H1 (cell line): ENCODE data around the gene PTPN5.
"Not testable (repeated sequence)": the region's sequence is repeated elsewhere in the genome, so short reads cannot be mapped to it uniquely, and the experiment has no call there.

Experiments
- CHD1 ChIP-seq: IDR thresholded peaks from 2 replicates; pipeline ENCODE4 v1.6.1; 2012; ENCODE audit warnings: low read depth, low read length, improper control_type of control experiment
- CTCF ChIP-seq, 3 experiments: IDR thresholded peaks; 1 replicate in 2 of 3; 2 replicates in 1 of 3; pipeline versions ENCODE4 v1.5.1 to v1.6.1; 2011; ENCODE audit warnings: low read length in 3 of 3, mild to moderate bottlenecking in 3 of 3, inconsistent platforms in 2 of 3, low read depth in 1 of 3, moderate library complexity in 1 of 3; ENCODE audit not compliant: insufficient read depth in 1 of 3; ENCODE audit errors: control extremely low read depth in 1 of 3
- EZH2 ChIP-seq: fragments of 200-600 bp; sonication (generic); IDR thresholded peaks from 2 replicates; pipeline ENCODE4 v1.7.1; 2012; ENCODE audit warnings: low read depth, mild to moderate bottlenecking, moderate library complexity, low read length, inconsistent platforms; ENCODE audit not compliant: severe bottlenecking
- GABPA ChIP-seq: IDR thresholded peaks from 2 replicates; pipeline ENCODE4 v1.6.1; 2011; ENCODE audit warnings: mild to moderate bottlenecking, low read length, moderate library complexity, borderline replicate concordance; ENCODE audit not compliant: insufficient read depth
- JUND ChIP-seq: IDR thresholded peaks from 2 replicates; pipeline ENCODE4 v1.6.1; 2011; ENCODE audit warnings: mild to moderate bottlenecking, improper control_type of control experiment, low read length
- KDM1A ChIP-seq: fragments of 200-600, 300-600 bp; sonication (generic); IDR thresholded peaks from 2 replicates; pipeline ENCODE4 v1.7.1; 2016; ENCODE audit warnings: mild to moderate bottlenecking, low read length, borderline replicate concordance
- POLR2A ChIP-seq, 2 experiments: IDR thresholded peaks; 1 replicate in 1 of 2; 2 replicates in 1 of 2; pipeline ENCODE4 v1.6.1; 2011; ENCODE audit warnings: low read depth in 2 of 2, low read length in 2 of 2, mild to moderate bottlenecking in 2 of 2; ENCODE audit errors: control extremely low read depth in 1 of 2
- RAD21 ChIP-seq, 2 experiments: IDR thresholded peaks in 1 of 2; conservative IDR thresholded peaks in 1 of 2; 2 replicates each; pipeline ENCODE4 v1.6.1; 2011; ENCODE audit warnings: low read depth in 2 of 2, low read length in 2 of 2, improper control_type of control experiment in 1 of 2, inconsistent platforms in 1 of 2, mild to moderate bottlenecking in 1 of 2, moderate library complexity in 1 of 2
- YY1 ChIP-seq: IDR thresholded peaks from 2 replicates; pipeline ENCODE4 v1.6.1; 2011; ENCODE audit warnings: low read depth, mild to moderate bottlenecking, low read length

- TF ChIP-seq JUND; CTCF (IDR thresholded peaks at IDR 0.05; ENCODE audit: control extremely low read depth in 1 of 3, insufficient read depth in 1 of 3, low read depth in 1 of 3, low read length in 3 of 3); GABPA; CHD1; KDM1A; EZH2; RAD21 (IDR thresholded peaks at IDR 0.05 in 1 of 2, conservative IDR thresholded peaks at IDR 0.05 in 1 of 2; ENCODE audit: low read depth in 2 of 2, low read length in 2 of 2); POLR2A (IDR thresholded peaks at IDR 0.05; ENCODE audit: control extremely low read depth in 1 of 2, low read depth in 2 of 2, low read length in 2 of 2); YY1: not testable (repeated sequence)
Observed at GRCh38 chr11:18820160-18820559, 28.6 kb upstream of the PTPN5 start.
